Measurements from ENCODE around the gene COL20A1.

Gene COL20A1

DNA sequence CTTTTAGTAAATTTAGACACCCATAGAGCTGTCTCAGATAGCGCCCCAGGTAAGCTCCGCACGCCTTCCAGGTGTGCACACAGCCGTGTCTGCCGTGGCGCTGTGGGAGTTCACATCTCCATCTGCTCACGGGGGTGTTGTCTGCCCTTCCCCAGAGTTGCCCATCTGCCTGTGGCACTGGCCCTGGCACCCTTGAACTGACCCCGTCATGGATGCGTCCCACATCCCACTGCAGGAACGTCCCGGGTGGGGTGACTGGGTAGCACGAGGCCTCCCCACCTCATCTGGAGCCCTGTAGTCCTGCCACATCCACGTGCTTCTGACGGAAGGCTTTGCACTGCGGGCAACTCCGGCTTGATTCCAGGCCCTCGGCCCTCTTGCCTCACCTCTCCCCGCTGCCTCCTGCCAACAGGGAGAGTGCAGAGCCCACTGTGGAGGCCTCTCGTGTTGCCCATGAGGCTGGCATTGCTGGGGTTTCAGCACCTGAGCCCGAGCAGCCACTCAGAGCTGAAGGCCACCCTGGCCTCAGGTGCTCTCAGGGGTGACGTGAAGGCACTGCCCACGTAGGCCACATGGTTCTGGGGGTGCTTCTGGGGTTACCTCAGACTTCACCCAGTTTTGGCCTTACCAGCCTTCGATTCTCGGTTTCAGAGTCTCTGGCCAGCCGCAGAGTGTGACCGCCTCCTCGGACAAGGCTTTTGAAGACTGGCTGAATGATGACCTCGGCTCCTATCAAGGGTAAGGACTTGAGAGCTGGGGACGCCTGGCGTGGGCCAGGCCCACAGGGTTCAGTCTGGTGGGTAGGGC, 15.3 kb upstream of the COL20A1 start:
- Histone ChIP-seq H3K4me1 (ENCODE audit: control insufficient read depth in 2 of 2, insufficient read depth in 2 of 2, low read length in 2 of 2) (peaks cover 6 to 8% of the 10 kb centered on the region in 2 donors), H3K4me3 (ENCODE audit: low read length in 2 of 2) (no peak overlapping the region), H3K27me3 (ENCODE audit: control insufficient read depth in 2 of 2, insufficient read depth in 2 of 2, low read length in 2 of 2) (no peaks in the 10 kb centered on the region), H3K36me3 (ENCODE audit: control insufficient read depth in 2 of 2, insufficient read depth in 2 of 2, low read length in 2 of 2) (peaks cover 39 to 48% of the 10 kb centered on the region in 2 donors), H3K27ac (ENCODE audit: low read depth in 2 of 2, low read length in 2 of 2) (no peak overlapping the region), H3K9ac (ENCODE audit: low read depth in 1 of 2, low read length in 2 of 2) (no peak overlapping the region), H3K9me3 (ENCODE audit: control insufficient read depth in 2 of 2, low read length in 2 of 2) (no peaks in the 10 kb centered on the region)

DNA sequence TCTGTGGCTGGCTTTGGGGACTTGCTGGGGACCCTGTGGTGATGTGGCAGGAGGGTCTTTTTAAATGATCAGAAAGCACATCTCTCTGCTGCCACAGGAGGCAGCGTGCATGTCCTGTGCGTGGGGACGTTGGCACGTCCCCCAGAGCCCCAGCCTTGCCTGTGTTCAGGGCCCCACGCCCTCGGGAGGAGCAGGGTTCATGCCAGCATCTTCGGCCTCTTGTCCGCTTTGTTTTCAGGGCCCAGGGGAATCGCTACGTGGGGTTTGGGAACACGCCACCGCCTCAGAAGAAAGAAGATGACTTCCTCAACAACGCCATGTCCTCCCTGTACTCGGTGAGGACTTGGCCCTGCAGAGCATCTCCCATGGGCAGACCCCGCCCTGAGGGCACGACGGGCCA, 14.3 kb upstream of the COL20A1 start:
- Histone ChIP-seq H3K4me3 (ENCODE audit: low read length in 2 of 2) (no peak overlapping the region), H3K9ac (ENCODE audit: low read depth in 1 of 2, low read length in 2 of 2) (no peak overlapping the region), H3K27ac (ENCODE audit: low read depth in 2 of 2, low read length in 2 of 2) (no peak overlapping the region), H3K27me3 (ENCODE audit: control insufficient read depth in 2 of 2, insufficient read depth in 2 of 2, low read length in 2 of 2) (no peaks in the 10 kb centered on the region), H3K9me3 (ENCODE audit: control insufficient read depth in 2 of 2, low read length in 2 of 2) (no peaks in the 10 kb centered on the region), H3K36me3 (ENCODE audit: control insufficient read depth in 2 of 2, insufficient read depth in 2 of 2, low read length in 2 of 2) (peaks cover 43 to 53% of the 10 kb centered on the region in 2 donors), H3K4me1 (ENCODE audit: control insufficient read depth in 2 of 2, insufficient read depth in 2 of 2, low read length in 2 of 2) (peaks cover 4 to 6% of the 10 kb centered on the region in 2 donors)

- H3K27me3 ChIP-seq (ENCODE audit: control insufficient read depth in 2 of 2, insufficient read depth in 2 of 2, low read length in 2 of 2): no peaks in the 10 kb centered on the region
Measured at GRCh38 chr20:63279931-63280330, 13.1 kb upstream of the COL20A1 start.

GRCh38 chr20:63280371-63280770, 12.6 kb upstream of the COL20A1 start:
- no peak overlapping the region for H3K27ac ChIP-seq (ENCODE audit: low read depth in 2 of 2, low read length in 2 of 2)
- no peaks in the 10 kb centered on the region for H3K27me3 ChIP-seq (ENCODE audit: control insufficient read depth in 2 of 2, insufficient read depth in 2 of 2, low read length in 2 of 2)
- H3K36me3 ChIP-seq (ENCODE audit: control insufficient read depth in 2 of 2, insufficient read depth in 2 of 2, low read length in 2 of 2): peaks cover 52 to 61% of the 10 kb centered on the region in 2 donors
- no peaks in the 10 kb centered on the region for H3K9me3 ChIP-seq (ENCODE audit: control insufficient read depth in 2 of 2, low read length in 2 of 2)
- no peaks in the 10 kb centered on the region for H3K4me1 ChIP-seq (ENCODE audit: control insufficient read depth in 2 of 2, insufficient read depth in 2 of 2, low read length in 2 of 2)
- no peak overlapping the region for H3K9ac ChIP-seq (ENCODE audit: low read depth in 1 of 2, low read length in 2 of 2)
- no peak overlapping the region for H3K4me3 ChIP-seq (ENCODE audit: low read length in 2 of 2)

More at GRCh38 chr20:63279931-63280330, 13.1 kb upstream of the COL20A1 start:
- no peaks in the 10 kb centered on the region for H3K4me1 ChIP-seq (ENCODE audit: control insufficient read depth in 2 of 2, insufficient read depth in 2 of 2, low read length in 2 of 2)
- H3K36me3 ChIP-seq (ENCODE audit: control insufficient read depth in 2 of 2, insufficient read depth in 2 of 2, low read length in 2 of 2): peaks cover 52 to 58% of the 10 kb centered on the region in 2 donors
- no peak overlapping the region for H3K27ac ChIP-seq (ENCODE audit: low read depth in 2 of 2, low read length in 2 of 2)
- no peak overlapping the region for H3K9ac ChIP-seq (ENCODE audit: low read depth in 1 of 2, low read length in 2 of 2)
- H3K9me3 ChIP-seq (ENCODE audit: control insufficient read depth in 2 of 2, low read length in 2 of 2): no peaks in the 10 kb centered on the region
- H3K4me3 ChIP-seq (ENCODE audit: low read length in 2 of 2): no peak overlapping the region

GRCh38 chr20:63280929-63281545, 11.9 kb upstream of the COL20A1 start:
- H3K36me3 ChIP-seq (ENCODE audit: control insufficient read depth in 2 of 2, insufficient read depth in 2 of 2, low read length in 2 of 2): peaks cover 58 to 67% of the 10 kb centered on the region in 2 donors
- H3K4me1 ChIP-seq (ENCODE audit: control insufficient read depth in 2 of 2, insufficient read depth in 2 of 2, low read length in 2 of 2): no peaks in the 10 kb centered on the region
- H3K4me3 ChIP-seq (ENCODE audit: low read length in 2 of 2): no peak overlapping the region
- no peak overlapping the region for H3K27ac ChIP-seq (ENCODE audit: low read depth in 2 of 2, low read length in 2 of 2)
- H3K9ac ChIP-seq (ENCODE audit: low read depth in 1 of 2, low read length in 2 of 2): no peak overlapping the region
- H3K27me3 ChIP-seq (ENCODE audit: control insufficient read depth in 2 of 2, insufficient read depth in 2 of 2, low read length in 2 of 2): no peaks in the 10 kb centered on the region
- no peaks in the 10 kb centered on the region for H3K9me3 ChIP-seq (ENCODE audit: control insufficient read depth in 2 of 2, low read length in 2 of 2)

- H3K27ac ChIP-seq (ENCODE audit: low read depth in 2 of 2, low read length in 2 of 2): no peak overlapping the region
- no peaks in the 10 kb centered on the region for H3K9me3 ChIP-seq (ENCODE audit: control insufficient read depth in 2 of 2, low read length in 2 of 2)
- no peak overlapping the region for H3K4me3 ChIP-seq (ENCODE audit: low read length in 2 of 2)
- H3K4me1 ChIP-seq (ENCODE audit: control insufficient read depth in 2 of 2, insufficient read depth in 2 of 2, low read length in 2 of 2): no peaks in the 10 kb centered on the region
- H3K36me3 ChIP-seq (ENCODE audit: control insufficient read depth in 2 of 2, insufficient read depth in 2 of 2, low read length in 2 of 2): peaks cover 50 to 59% of the 10 kb centered on the region in 2 donors
- H3K27me3 ChIP-seq (ENCODE audit: control insufficient read depth in 2 of 2, insufficient read depth in 2 of 2, low read length in 2 of 2): no peaks in the 10 kb centered on the region
- no peak overlapping the region for H3K9ac ChIP-seq (ENCODE audit: low read depth in 1 of 2, low read length in 2 of 2)
Measured at GRCh38 chr20:63281742-63282665, 11.0 kb upstream of the COL20A1 start.

GRCh38 chr20:63282946-63283345, 10.0 kb upstream of the COL20A1 start:
- peaks cover 44 to 49% of the 10 kb centered on the region in 2 donors for H3K36me3 ChIP-seq (ENCODE audit: control insufficient read depth in 2 of 2, insufficient read depth in 2 of 2, low read length in 2 of 2)
- no peaks in the 10 kb centered on the region for H3K4me1 ChIP-seq (ENCODE audit: control insufficient read depth in 2 of 2, insufficient read depth in 2 of 2, low read length in 2 of 2)
- no peak overlapping the region for H3K27ac ChIP-seq (ENCODE audit: low read depth in 2 of 2, low read length in 2 of 2)
- H3K27me3 ChIP-seq (ENCODE audit: control insufficient read depth in 2 of 2, insufficient read depth in 2 of 2, low read length in 2 of 2): no peaks in the 10 kb centered on the region
- no peak overlapping the region for H3K9ac ChIP-seq (ENCODE audit: low read depth in 1 of 2, low read length in 2 of 2)
- H3K9me3 ChIP-seq (ENCODE audit: control insufficient read depth in 2 of 2, low read length in 2 of 2): no peaks in the 10 kb centered on the region
- no peak overlapping the region for H3K4me3 ChIP-seq (ENCODE audit: low read length in 2 of 2)

- peaks cover 46% of the 10 kb centered on the region in 2 donors for H3K36me3 ChIP-seq (ENCODE audit: control insufficient read depth in 2 of 2, insufficient read depth in 2 of 2, low read length in 2 of 2)
- H3K9ac ChIP-seq (ENCODE audit: low read depth in 1 of 2, low read length in 2 of 2): no peak overlapping the region
- H3K27me3 ChIP-seq (ENCODE audit: control insufficient read depth in 2 of 2, insufficient read depth in 2 of 2, low read length in 2 of 2): no peaks in the 10 kb centered on the region
- no peaks in the 10 kb centered on the region for H3K9me3 ChIP-seq (ENCODE audit: control insufficient read depth in 2 of 2, low read length in 2 of 2)
- no peaks in the 10 kb centered on the region for H3K4me1 ChIP-seq (ENCODE audit: control insufficient read depth in 2 of 2, insufficient read depth in 2 of 2, low read length in 2 of 2)
- H3K27ac ChIP-seq (ENCODE audit: low read depth in 2 of 2, low read length in 2 of 2): no peak overlapping the region
- H3K4me3 ChIP-seq (ENCODE audit: low read length in 2 of 2): no peak overlapping the region
Measured at GRCh38 chr20:63283397-63284082, 9.4 kb upstream of the COL20A1 start.

DNA sequence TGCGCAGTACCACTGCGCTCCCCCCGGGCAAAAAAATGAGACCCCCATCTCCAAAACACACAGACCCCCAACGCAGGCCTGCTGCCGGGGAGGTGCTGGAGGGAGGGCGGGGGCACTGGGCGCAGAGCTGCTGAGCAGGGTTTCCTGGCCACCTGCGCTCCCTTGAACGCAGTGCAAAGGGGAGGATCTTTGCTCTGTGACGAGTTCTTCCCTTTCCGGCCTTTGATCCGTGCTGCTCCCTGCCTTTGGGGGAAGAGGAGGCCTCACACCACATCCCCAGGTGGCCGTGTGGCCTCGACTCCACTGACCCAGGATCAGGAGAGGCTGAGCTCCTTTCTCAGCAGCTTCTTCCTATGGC, 8.9 kb upstream of the COL20A1 start:
- Histone ChIP-seq H3K4me1 (ENCODE audit: control insufficient read depth in 2 of 2, insufficient read depth in 2 of 2, low read length in 2 of 2) (no peaks in the 10 kb centered on the region), H3K36me3 (ENCODE audit: control insufficient read depth in 2 of 2, insufficient read depth in 2 of 2, low read length in 2 of 2) (peaks cover 44 to 46% of the 10 kb centered on the region in 2 donors), H3K27me3 (ENCODE audit: control insufficient read depth in 2 of 2, insufficient read depth in 2 of 2, low read length in 2 of 2) (no peaks in the 10 kb centered on the region), H3K9ac (ENCODE audit: low read depth in 1 of 2, low read length in 2 of 2) (no peak overlapping the region), H3K4me3 (ENCODE audit: low read length in 2 of 2) (no peak overlapping the region), H3K9me3 (ENCODE audit: control insufficient read depth in 2 of 2, low read length in 2 of 2) (no peaks in the 10 kb centered on the region), H3K27ac (ENCODE audit: low read depth in 2 of 2, low read length in 2 of 2) (no peak overlapping the region)
